Gastroesophageal sphincter (tissue), 4 donors: ENCODE measurements around the gene ARMC2. TPM values are rescaled to one million over a fixed set of nuclear protein-coding genes. Genes with fewer than 3 reads are reported as not detected.

Source experiments
- ATAC-seq: fragments of 150-250 bp; one replicate; pipeline ENCODE4 v1.9.1; 2016; ENCODE audit warnings: mild to moderate bottlenecking, moderate library complexity
- H3K27ac ChIP-seq, 4 donors: fragments of 200-600 bp; sonication (generic) in 3 of 4; 1 replicate in 3 of 4; 2 replicates in 1 of 4; pipeline ENCODE4 v1.5.1; 2016 to 2019
- H3K27me3 ChIP-seq: fragments of 200-600 bp; sonication (generic); one replicate; pipeline ENCODE4 v1.5.1; 2019
- H3K36me3 ChIP-seq, 2 donors: fragments of 200-600 bp; sonication (generic); one replicate each; pipeline ENCODE4 v1.5.1; 2019; ENCODE audit warnings: control low read depth in 1 of 2
- H3K4me1 ChIP-seq, 3 donors: fragments of 200-600 bp; sonication (generic); 1 replicate in 2 of 3; 2 replicates in 1 of 3; pipeline ENCODE4 v1.5.1; 2016 to 2019; ENCODE audit warnings: control low read depth in 2 of 3
- H3K4me3 ChIP-seq, 2 donors: fragments of 200-600 bp; sonication (generic); one replicate each; pipeline ENCODE4 v1.5.1; 2019; ENCODE audit warnings: mild to moderate bottlenecking in 1 of 2, moderate library complexity in 1 of 2
- H3K9me3 ChIP-seq, 3 donors: fragments of 200-600 bp; sonication (generic); one replicate each; pipeline ENCODE4 v1.5.1; 2017 to 2019; ENCODE audit warnings: control low read depth in 2 of 3
- EP300 ChIP-seq: sonication (generic); formaldehyde crosslinking; IDR thresholded peaks from one replicate; pipeline ENCODE4 v1.6.1; 2017; ENCODE audit warnings: antibody characterized with exemption, mild to moderate bottlenecking
- POLR2A ChIP-seq, 2 donors: fragments of 450-650 bp; IDR thresholded peaks; one replicate each; pipeline ENCODE4 v1.6.1; 2017; ENCODE audit warnings: antibody characterized with exemption in 2 of 2, mild to moderate bottlenecking in 2 of 2, moderate library complexity in 1 of 2
- POLR2AphosphoS5 ChIP-seq: sonication (generic); formaldehyde crosslinking; IDR thresholded peaks from one replicate; pipeline ENCODE4 v1.6.1; 2017; ENCODE audit warnings: antibody characterized with exemption
- WGBS, 2 donors: methylation state at CpG; one replicate each; pipeline ENCODE4 v1.1.5; 2018; ENCODE audit warnings: low coverage in 1 of 2; 5-methylcytosine and 5-hydroxymethylcytosine counted together
- total RNA-seq, 4 donors: library from RNA; depleted of rRNA; stranded (reverse); fragments of >200 nt; gene quantifications; one replicate each; pipeline ENCODE4 v1.1.0, GENCODE V29; 2016
- TF ChIP-seq, protein P1 (sequence below), 4 experiments: fragments of 200-600 bp in 2 of 4; fragments of 450-650 bp in 2 of 4; sonication (generic) in 1 of 4; IDR thresholded peaks; one replicate each; pipeline ENCODE4 v1.5.1; 2017 to 2019; ENCODE audit warnings: antibody characterized with exemption in 4 of 4, mild to moderate bottlenecking in 2 of 4, moderate library complexity in 2 of 4

Gene ARMC2
- total RNA-seq, 4 donors from 2014 or later: 2.8 to 3.9 (median 3.5) TPM

DNA sequence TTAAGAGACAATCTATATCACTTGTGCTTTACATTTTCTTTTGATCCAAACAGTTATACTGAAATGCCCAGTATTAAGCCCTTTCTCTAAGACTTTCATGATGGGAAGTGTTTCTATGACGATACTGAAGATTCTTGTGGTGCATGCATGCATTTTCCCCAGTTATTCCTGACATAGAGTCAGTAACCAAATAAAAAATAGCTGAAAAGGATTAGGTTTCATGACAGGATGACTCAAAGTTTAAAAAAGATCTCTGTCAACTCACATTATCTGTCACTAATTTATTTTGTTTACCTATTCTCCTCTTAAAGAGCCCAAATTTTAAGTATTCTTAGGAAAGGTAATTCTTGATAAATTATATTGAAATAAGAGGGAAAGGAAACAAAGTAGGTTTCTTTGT is 148.0 kb downstream of the ARMC2 start:
- Histone ChIP-seq H3K27me3 (no peaks in the 10 kb centered on the region), H3K4me3 (no peak overlapping the region), H3K9me3 (no peaks in the 10 kb centered on the region), H3K36me3 (peaks cover 3 to 97% of the 10 kb centered on the region in 2 donors), H3K4me1 (peaks cover 3 to 31% (median 8%) of the 10 kb centered on the region in 3 donors), H3K27ac (no peak overlapping the region)
- 94 to 100% methylated on average over 1 of the region's 1 CpG for WGBS, 2 donors
- ATAC-seq: no peak
- TF ChIP-seq EP300: no peak
- no peak for TF ChIP-seq POLR2A (IDR thresholded peaks at IDR 0.05)
- no peak for TF ChIP-seq POLR2AphosphoS5
- TF ChIP-seq, protein P1, sequence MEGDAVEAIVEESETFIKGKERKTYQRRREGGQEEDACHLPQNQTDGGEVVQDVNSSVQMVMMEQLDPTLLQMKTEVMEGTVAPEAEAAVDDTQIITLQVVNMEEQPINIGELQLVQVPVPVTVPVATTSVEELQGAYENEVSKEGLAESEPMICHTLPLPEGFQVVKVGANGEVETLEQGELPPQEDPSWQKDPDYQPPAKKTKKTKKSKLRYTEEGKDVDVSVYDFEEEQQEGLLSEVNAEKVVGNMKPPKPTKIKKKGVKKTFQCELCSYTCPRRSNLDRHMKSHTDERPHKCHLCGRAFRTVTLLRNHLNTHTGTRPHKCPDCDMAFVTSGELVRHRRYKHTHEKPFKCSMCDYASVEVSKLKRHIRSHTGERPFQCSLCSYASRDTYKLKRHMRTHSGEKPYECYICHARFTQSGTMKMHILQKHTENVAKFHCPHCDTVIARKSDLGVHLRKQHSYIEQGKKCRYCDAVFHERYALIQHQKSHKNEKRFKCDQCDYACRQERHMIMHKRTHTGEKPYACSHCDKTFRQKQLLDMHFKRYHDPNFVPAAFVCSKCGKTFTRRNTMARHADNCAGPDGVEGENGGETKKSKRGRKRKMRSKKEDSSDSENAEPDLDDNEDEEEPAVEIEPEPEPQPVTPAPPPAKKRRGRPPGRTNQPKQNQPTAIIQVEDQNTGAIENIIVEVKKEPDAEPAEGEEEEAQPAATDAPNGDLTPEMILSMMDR (IDR thresholded peaks at IDR 0.05): no peak

DNA sequence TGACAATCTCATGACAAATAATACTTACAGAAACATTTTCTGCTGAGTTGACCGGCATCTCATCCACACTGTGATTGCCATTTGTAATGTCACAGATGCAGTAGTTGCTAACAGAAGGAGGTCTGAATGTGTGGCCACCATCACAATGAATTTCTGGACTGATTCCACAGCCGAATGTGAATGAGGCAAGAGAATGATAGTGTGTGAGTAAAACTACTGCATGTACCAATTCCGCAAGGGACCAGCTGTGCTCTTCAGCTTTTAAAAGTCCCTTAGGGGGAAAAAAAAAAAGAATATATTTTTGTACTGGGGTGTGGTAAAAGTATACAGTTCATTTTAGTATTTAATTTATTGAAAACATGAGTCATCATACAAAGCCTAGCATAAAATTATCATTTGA is 150.3 kb downstream of the ARMC2 start:
- no peak for ATAC-seq
- TF ChIP-seq POLR2A (IDR thresholded peaks at IDR 0.05): no peak
- no peak for TF ChIP-seq EP300
- no peak for TF ChIP-seq POLR2AphosphoS5
- TF ChIP-seq, protein P1 (IDR thresholded peaks at IDR 0.05): no peak
- Histone ChIP-seq H3K36me3 (peaks cover 0 to 76% of the 10 kb centered on the region in 2 donors), H3K27me3 (no peaks in the 10 kb centered on the region), H3K27ac (no peak overlapping the region), H3K4me3 (no peak overlapping the region), H3K9me3 (no peaks in the 10 kb centered on the region), H3K4me1 (peaks cover 6 to 53% (median 23%) of the 10 kb centered on the region in 3 donors)
- 81 to 83% methylated on average over 3 of the region's 3 CpGs for WGBS, 2 donors

DNA sequence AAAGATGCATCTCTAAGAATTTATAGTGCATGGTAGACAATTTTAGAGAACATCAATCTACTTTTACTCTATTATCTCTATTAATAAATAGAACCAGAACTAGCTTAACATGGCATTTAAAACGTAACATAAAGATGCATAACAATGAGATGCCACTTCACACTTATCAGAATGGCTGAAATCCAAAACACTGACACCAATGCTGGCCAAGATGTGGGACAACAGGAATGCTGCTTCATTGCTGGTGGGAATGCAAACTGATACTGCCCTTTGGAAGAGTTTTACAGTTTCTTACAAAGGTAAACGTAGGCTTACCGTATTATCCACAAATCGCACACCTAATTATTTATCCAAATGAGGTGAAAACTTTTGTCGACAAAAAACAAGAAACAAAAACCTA is 151.2 kb downstream of the ARMC2 start:
- Histone ChIP-seq H3K4me1 (peaks cover 6 to 63% (median 28%) of the 10 kb centered on the region in 3 donors), H3K36me3 (peaks cover 0 to 66% of the 10 kb centered on the region in 2 donors), H3K9me3 (no peaks in the 10 kb centered on the region), H3K27me3 (no peaks in the 10 kb centered on the region), H3K27ac (peak overlapping the region in 2 of 4 donors; percentile 3 to 77), H3K4me3 (no peak overlapping the region)
- WGBS, 2 donors: 90 to 100% methylated on average over 5 of the region's 5 CpGs
- TF ChIP-seq POLR2A (IDR thresholded peaks at IDR 0.05): no peak
- no peak for TF ChIP-seq POLR2AphosphoS5
- TF ChIP-seq EP300: no peak
- TF ChIP-seq, protein P1 (IDR thresholded peaks at IDR 0.05): no peak
- no peak for ATAC-seq

DNA sequence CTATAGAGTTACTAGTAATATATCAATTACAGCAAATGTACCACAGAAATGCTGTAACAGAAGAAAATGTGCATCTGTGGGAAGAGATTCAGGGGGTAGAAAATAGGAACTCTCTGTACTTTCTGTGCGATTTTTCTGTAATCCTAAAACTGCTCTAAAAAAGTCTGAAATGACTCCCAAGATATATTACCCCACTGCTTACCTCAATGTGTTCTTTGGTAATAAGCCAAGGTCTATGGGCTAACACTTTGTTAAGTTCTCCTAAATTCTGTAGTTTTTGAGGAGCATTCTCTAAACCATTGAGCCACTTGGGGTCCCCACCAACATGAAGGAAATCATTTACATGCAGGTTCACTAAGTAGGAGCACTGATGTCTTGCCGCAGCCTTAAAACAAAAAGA is 152.1 kb downstream of the ARMC2 start:
- Histone ChIP-seq H3K27ac (peak overlapping the region in 2 of 4 donors; percentile 3 to 77), H3K4me3 (no peak overlapping the region), H3K36me3 (peaks cover 0 to 57% of the 10 kb centered on the region in 2 donors), H3K27me3 (no peaks in the 10 kb centered on the region), H3K4me1 (peaks cover 6 to 72% (median 34%) of the 10 kb centered on the region in 3 donors), H3K9me3 (no peaks in the 10 kb centered on the region)
- ATAC-seq: no peak
- TF ChIP-seq, protein P1 (IDR thresholded peaks at IDR 0.05): no peak
- TF ChIP-seq POLR2AphosphoS5 (no peak), POLR2A (IDR thresholded peaks at IDR 0.05) (no peak), EP300 (no peak)
- 85 to 86% methylated on average over 2 of the region's 2 CpGs for WGBS, 2 donors

DNA sequence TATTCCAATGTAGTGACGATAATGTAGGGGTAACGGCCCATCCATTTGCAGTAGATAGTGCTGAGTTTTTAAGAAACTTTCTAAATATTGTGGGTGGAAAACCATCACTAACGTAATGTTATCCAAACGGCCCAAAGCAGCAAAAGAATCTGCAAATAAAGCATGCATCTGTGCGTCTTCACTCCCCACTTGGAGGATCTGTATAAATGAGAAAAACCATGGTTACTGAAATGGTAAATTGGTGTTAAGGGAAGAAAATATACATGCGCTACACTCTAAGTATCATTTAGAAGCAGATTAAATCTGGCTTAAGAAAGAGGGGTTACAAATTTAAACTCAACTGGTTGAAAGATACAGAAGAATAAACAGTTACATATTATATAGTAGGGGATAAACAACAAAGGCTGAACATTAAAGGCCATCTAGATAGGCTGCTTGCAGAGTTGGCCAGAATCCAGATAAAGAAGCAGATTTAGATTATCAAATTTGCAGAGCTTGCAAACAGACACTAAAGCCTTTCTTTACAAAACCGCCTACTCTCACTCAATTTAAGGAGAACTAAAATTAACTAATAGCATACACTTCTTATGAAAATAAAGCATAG is 153.2 kb downstream of the ARMC2 start:
- H3K4me3 ChIP-seq: peak overlapping the region in 1 of 2 donors; percentile 23
- WGBS, 2 donors: 61 to 80% methylated on average over 6 to 7 of the region's 7 CpGs
- no peak for ATAC-seq

More for the DNA sequence above, 153.2 kb downstream of the ARMC2 start:
- Histone ChIP-seq H3K4me1 (peaks cover 6 to 83% (median 34%) of the 10 kb centered on the region in 3 donors), H3K36me3 (peaks cover 0 to 46% of the 10 kb centered on the region in 2 donors), H3K27me3 (no peaks in the 10 kb centered on the region), H3K27ac (peak overlapping the region; percentile 77 to 86 (median 82)), H3K9me3 (no peaks in the 10 kb centered on the region)
- no peak for TF ChIP-seq POLR2A (IDR thresholded peaks at IDR 0.05)
